ENCODE measurements around the gene PALLD. TPM values are rescaled to one million over a fixed set of nuclear protein-coding genes. Genes with fewer than 3 reads are reported as not detected.

The PALLD gene
- total RNA-seq, 1 donor from 2014 or later: 16.4 TPM

DNA sequence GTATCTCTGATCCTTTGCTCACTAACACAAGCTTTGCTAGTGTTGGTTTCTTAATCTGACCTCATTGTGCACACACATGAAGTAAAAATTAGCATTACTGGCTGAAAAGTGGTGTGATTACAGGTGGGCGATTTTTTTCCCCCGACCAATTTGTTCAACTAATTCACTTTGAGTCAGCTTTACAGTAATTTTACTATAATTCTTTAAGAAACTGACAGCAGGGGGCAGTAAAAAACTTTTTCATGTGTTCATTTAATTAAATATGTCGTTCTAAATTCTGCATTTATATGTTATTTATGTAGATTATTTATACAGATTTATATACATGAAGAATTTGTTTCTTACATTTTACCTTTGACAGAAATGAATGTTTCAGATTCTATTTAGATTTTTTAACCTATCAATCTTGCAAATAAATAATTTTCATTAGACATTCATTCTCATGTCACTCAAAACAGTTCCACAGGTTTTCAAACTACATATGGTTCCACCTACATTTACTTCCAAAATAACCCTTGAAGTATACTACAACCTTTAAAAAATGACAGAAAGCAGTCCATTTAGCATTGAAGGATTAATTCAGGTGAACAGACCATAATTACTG lies 17.5 kb downstream of the PALLD start:
- Mint-ChIP-seq H3K27ac (ENCODE audit: unreplicated experiment) (no peak overlapping the region), H3K4me3 (ENCODE audit: unreplicated experiment) (no peak overlapping the region), H3K36me3 (ENCODE audit: low read depth, unreplicated experiment) (no peaks in the 10 kb centered on the region), H3K27me3 (ENCODE audit: unreplicated experiment) (no peaks in the 10 kb centered on the region), H3K4me1 (ENCODE audit: unreplicated experiment) (peaks cover 3% of the 10 kb centered on the region), H3K9me3 (ENCODE audit: unreplicated experiment) (no peaks in the 10 kb centered on the region)
- no peak for DNase-seq (ENCODE audit: low spot score)
- TF ChIP-seq, protein P1, sequence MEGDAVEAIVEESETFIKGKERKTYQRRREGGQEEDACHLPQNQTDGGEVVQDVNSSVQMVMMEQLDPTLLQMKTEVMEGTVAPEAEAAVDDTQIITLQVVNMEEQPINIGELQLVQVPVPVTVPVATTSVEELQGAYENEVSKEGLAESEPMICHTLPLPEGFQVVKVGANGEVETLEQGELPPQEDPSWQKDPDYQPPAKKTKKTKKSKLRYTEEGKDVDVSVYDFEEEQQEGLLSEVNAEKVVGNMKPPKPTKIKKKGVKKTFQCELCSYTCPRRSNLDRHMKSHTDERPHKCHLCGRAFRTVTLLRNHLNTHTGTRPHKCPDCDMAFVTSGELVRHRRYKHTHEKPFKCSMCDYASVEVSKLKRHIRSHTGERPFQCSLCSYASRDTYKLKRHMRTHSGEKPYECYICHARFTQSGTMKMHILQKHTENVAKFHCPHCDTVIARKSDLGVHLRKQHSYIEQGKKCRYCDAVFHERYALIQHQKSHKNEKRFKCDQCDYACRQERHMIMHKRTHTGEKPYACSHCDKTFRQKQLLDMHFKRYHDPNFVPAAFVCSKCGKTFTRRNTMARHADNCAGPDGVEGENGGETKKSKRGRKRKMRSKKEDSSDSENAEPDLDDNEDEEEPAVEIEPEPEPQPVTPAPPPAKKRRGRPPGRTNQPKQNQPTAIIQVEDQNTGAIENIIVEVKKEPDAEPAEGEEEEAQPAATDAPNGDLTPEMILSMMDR (IDR thresholded peaks at IDR 0.05; ENCODE audit: unreplicated experiment): peak; percentile 75

DNA sequence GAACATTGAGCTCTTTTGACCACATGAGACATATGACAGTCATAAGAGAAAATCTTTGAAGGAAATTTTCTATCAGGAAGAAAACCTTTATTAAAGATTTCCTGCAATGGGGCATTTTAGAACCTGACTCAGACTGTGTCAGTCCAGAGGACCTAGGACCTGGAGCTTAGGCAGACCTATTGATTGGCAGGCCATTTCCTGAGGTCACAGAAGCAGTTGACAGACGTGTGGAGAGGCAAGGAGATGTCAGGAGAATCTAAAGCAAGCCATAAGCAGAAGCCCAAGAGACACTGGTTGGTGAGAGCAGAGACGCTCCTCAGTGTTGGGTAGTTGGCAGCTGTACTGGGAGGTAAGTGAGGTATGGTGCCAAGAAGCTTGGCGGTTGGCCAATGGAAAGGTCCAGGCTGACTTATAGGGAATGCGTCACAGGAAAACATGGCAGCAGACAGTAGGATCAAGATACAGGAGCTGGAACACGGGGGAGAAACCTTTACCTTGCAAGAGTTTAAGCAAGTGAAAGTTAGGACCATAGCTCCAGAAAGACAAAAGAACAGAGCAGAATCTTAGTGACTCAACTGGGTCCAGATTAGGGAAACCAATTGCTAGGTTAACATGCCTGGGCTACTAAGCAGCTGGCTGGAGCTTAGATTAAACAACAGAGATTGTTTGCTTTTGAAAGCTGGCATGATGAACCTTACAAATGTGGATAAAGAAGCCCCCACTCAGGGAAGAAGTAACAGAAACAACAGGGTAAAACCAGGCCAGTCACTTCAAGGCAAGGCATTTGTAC lies 18.6 kb downstream of the PALLD start:
- DNase-seq (ENCODE audit: low spot score): no peak
- no peak overlapping the region for H3K27ac Mint-ChIP-seq (ENCODE audit: unreplicated experiment)
- H3K4me3 Mint-ChIP-seq (ENCODE audit: unreplicated experiment): no peak overlapping the region
- H3K4me1 Mint-ChIP-seq (ENCODE audit: unreplicated experiment): peaks cover 3% of the 10 kb centered on the region
- no peaks in the 10 kb centered on the region for H3K36me3 Mint-ChIP-seq (ENCODE audit: low read depth, unreplicated experiment)
- H3K27me3 Mint-ChIP-seq (ENCODE audit: unreplicated experiment): no peaks in the 10 kb centered on the region
- TF ChIP-seq, protein P1 (IDR thresholded peaks at IDR 0.05; ENCODE audit: unreplicated experiment): no peak
- no peaks in the 10 kb centered on the region for H3K9me3 Mint-ChIP-seq (ENCODE audit: unreplicated experiment)

DNA sequence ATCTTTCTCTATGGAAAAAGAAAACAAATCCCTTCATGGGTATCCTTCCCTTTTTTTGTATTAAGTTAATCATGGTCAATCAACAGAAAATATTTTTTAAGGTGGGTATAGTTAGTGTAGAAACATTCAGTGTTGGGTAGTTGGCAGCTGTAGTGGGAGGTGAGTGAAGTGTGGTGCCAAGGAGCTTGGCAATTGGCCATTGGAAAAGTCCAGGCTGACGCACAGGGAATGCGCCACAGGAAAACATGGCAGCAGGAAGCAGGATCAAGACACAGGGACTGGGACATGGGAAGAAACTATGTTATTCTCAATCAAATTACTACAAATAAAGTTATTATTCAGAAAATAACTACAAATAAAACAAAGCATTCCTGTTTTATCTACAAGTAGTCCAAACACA lies 20.0 kb downstream of the PALLD start:
- Mint-ChIP-seq H3K27me3 (ENCODE audit: unreplicated experiment) (no peaks in the 10 kb centered on the region), H3K36me3 (ENCODE audit: low read depth, unreplicated experiment) (no peaks in the 10 kb centered on the region), H3K4me1 (ENCODE audit: unreplicated experiment) (peaks cover 3% of the 10 kb centered on the region), H3K27ac (ENCODE audit: unreplicated experiment) (no peak overlapping the region), H3K4me3 (ENCODE audit: unreplicated experiment) (no peak overlapping the region), H3K9me3 (ENCODE audit: unreplicated experiment) (no peaks in the 10 kb centered on the region)
- no peak for DNase-seq (ENCODE audit: low spot score)
- TF ChIP-seq, protein P1 (IDR thresholded peaks at IDR 0.05; ENCODE audit: unreplicated experiment): no peak

DNA sequence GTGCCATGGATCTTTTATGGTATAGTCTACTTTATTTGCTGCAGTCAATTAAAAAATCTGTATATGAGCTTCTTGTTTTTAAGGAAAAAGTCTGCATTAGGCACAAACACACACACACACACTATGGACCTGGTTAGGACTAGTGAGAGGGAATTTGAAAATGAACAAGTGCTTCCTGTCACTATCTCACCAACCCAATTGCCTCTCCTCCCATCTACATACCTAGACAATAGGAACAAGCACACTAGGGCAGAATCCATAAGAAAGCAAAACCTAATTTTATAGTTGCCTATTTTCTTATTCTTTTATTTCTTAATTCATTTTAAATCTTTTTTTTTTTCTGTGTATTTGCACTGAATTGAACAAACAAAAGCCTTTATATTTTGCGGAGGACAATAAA lies 22.7 kb downstream of the PALLD start:
- Mint-ChIP-seq H3K4me1 (ENCODE audit: unreplicated experiment) (no peaks in the 10 kb centered on the region), H3K36me3 (ENCODE audit: low read depth, unreplicated experiment) (no peaks in the 10 kb centered on the region), H3K27me3 (ENCODE audit: unreplicated experiment) (no peaks in the 10 kb centered on the region), H3K27ac (ENCODE audit: unreplicated experiment) (no peak overlapping the region), H3K4me3 (ENCODE audit: unreplicated experiment) (no peak overlapping the region), H3K9me3 (ENCODE audit: unreplicated experiment) (no peaks in the 10 kb centered on the region)
- TF ChIP-seq, protein P1 (IDR thresholded peaks at IDR 0.05; ENCODE audit: unreplicated experiment): no peak
- DNase-seq (ENCODE audit: low spot score): no peak

DNA sequence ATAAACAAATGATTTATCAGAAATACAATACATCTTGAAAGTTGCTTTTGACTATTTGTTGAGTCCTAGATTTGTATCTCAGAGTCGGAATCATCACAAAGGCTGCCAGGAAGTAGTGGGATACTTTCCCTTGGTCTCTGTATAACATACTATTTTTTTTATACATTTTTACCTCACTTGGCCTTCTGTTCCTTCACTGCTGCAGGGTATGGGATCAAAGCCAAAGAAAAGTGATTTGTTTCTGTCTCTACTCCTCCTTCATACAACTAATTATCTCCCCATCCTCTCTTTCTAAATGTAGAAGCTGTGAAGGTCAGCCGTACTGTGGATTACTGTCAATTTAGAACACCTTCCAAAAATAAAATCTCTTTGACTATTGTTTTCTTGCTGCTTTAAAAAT lies 24.9 kb downstream of the PALLD start:
- H3K9me3 Mint-ChIP-seq (ENCODE audit: unreplicated experiment): no peaks in the 10 kb centered on the region
- no peaks in the 10 kb centered on the region for H3K27me3 Mint-ChIP-seq (ENCODE audit: unreplicated experiment)
- no peaks in the 10 kb centered on the region for H3K4me1 Mint-ChIP-seq (ENCODE audit: unreplicated experiment)
- TF ChIP-seq, protein P1 (IDR thresholded peaks at IDR 0.05; ENCODE audit: unreplicated experiment): no peak
- H3K27ac Mint-ChIP-seq (ENCODE audit: unreplicated experiment): no peak overlapping the region
- H3K4me3 Mint-ChIP-seq (ENCODE audit: unreplicated experiment): no peak overlapping the region
- no peaks in the 10 kb centered on the region for H3K36me3 Mint-ChIP-seq (ENCODE audit: low read depth, unreplicated experiment)
- no peak for DNase-seq (ENCODE audit: low spot score)
